A673 (cell line): ENCODE data around the gene CEACAM16.

Experiments used
- CTCF ChIP-seq: fragments of 300-800, 200-600 bp; sonication (generic); conservative IDR thresholded peaks from 2 replicates; pipeline ENCODE4 v1.5.1; 2017; ENCODE audit warnings: low read depth, mild to moderate bottlenecking, antibody characterized with exemption, low read length, moderate library complexity, mixed read lengths
- EZH2 ChIP-seq: fragments of 200-600 bp; sonication (generic); IDR thresholded peaks from 2 replicates; pipeline ENCODE4 v1.6.1; 2017; ENCODE audit warnings: borderline replicate concordance, low read depth, mild to moderate bottlenecking, mixed read lengths, antibody characterized with exemption, low read length; ENCODE audit not compliant: poor library complexity, severe bottlenecking

DNA sequence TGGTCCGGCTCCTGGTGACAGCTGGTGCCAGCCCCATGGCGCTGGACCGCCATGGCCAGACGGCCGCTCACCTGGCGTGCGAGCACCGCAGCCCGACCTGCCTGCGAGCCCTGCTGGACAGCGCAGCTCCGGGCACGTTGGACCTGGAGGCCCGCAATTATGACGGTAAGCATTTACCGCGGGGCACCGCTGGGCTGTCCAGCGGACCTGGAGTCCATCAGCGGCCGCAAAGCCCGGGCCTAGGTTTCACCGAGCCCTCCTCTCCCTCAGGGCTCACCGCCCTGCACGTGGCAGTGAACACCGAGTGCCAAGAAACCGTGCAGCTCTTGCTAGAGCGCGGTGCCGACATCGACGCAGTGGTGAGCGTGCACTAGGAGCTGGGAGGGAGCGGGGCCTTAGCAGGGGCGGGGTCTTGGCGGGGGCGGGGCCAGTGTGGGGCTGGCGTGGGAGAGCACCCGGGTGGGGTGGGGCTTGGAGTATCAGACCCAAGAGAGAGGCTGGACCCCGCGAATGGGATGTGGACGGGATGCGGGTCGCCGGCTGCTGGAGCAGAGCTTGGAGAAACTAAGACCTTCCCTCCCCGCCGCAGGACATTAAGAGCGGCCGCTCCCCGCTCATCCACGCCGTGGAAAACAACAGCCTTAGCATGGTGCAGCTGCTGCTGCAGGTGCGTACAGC is 58.2 kb downstream of the CEACAM16 start:
- TF ChIP-seq CTCF (no peak), EZH2 (no peak)
